Measurements from ENCODE around the gene ZNF442. TPM values are rescaled to one million over a fixed set of nuclear protein-coding genes. Genes with fewer than 3 reads are reported as not detected.
A peak's percentile ranks its signal among the peaks of the same experiment; 100 is the strongest.
"Not testable (repeated sequence)": the region's sequence is repeated elsewhere in the genome, so short reads cannot be mapped to it uniquely, and the experiment has no call there.

The ZNF442 gene
- total RNA-seq, 4 donors from 2014 or later: 0.96 to 2.2 TPM; not detected in 2

GRCh38 chr19:12364391-12365235 lies 870 bp downstream of the ZNF442 start:
- no peaks in the 10 kb centered on the region for H3K27me3 ChIP-seq
- 11% methylated on average over 24 of the region's 28 CpGs; no CpG with 5 or more reads in 1 of the 2 donors for whole genome bisulfite sequencing, 2 donors (ENCODE audit: low coverage in 1 of 2)
- peaks cover 3 to 17% (median 11%) of the 10 kb centered on the region in 4 donors for H3K4me1 ChIP-seq
- H3K27ac ChIP-seq: peak overlapping the region; percentile 85 to 90 (median 89)
- DNase-seq: peak; percentile 15
- no peaks in the 10 kb centered on the region for H3K9me3 ChIP-seq
- intact Hi-C loops (cut with DNase I; ENCODE audit: low total_unique reads): no loop called here
- peak overlapping the region; percentile 69 to 90 (median 82) for H3K4me3 ChIP-seq
- H3K36me3 ChIP-seq: no peaks in the 10 kb centered on the region
- in situ Hi-C loops (cut with MboI; ENCODE audit: low pct_ligation_motif_present in 1 of 4, low pct_unique_long_range_greater_than_20kb in 1 of 4, low sequenced_read_pairs in 3 of 4): no loop called here
- TF ChIP-seq CTCF (IDR thresholded peaks at IDR 0.05) (no peak), POLR2A (IDR thresholded peaks at IDR 0.05) (no peak), EP300 (IDR thresholded peaks at IDR 0.05; ENCODE audit: low read depth) (no peak)

GRCh38 chr19:12362236-12362635 lies 3.2 kb downstream of the ZNF442 start:
- H3K36me3 ChIP-seq; in situ Hi-C loops (cut with MboI; ENCODE audit: low pct_ligation_motif_present in 1 of 4, low pct_unique_long_range_greater_than_20kb in 1 of 4, low sequenced_read_pairs in 3 of 4); H3K9me3 ChIP-seq; H3K27me3 ChIP-seq; DNase-seq; intact Hi-C loops (cut with DNase I; ENCODE audit: low total_unique reads); H3K27ac ChIP-seq; H3K4me3 ChIP-seq: not testable (repeated sequence)
- peaks cover 3 to 17% (median 11%) of the 10 kb centered on the region in 4 donors for H3K4me1 ChIP-seq
- 97% methylated on average over 26 of the region's 30 CpGs; no CpG with 5 or more reads in 1 of the 2 donors for WGBS, 2 donors (ENCODE audit: low coverage in 1 of 2)

GRCh38 chr19:12353375-12353774 lies 12.1 kb downstream of the ZNF442 start:
- 80 to 91% methylated on average over 3 to 4 of the region's 4 CpGs for WGBS, 2 donors (ENCODE audit: low coverage in 1 of 2)
- intact Hi-C loops (cut with DNase I; ENCODE audit: low total_unique reads): no loop called here
- Histone ChIP-seq H3K9me3 (peaks cover 49 to 53% of the 10 kb centered on the region in 2 donors), H3K4me3 (no peak overlapping the region), H3K27ac (no peak overlapping the region), H3K27me3 (no peaks in the 10 kb centered on the region), H3K4me1 (no peaks in the 10 kb centered on the region), H3K36me3 (peaks cover 0 to 30% (median 17%) of the 10 kb centered on the region in 4 donors)
- in situ Hi-C loops (cut with MboI; ENCODE audit: low pct_ligation_motif_present in 1 of 4, low pct_unique_long_range_greater_than_20kb in 1 of 4, low sequenced_read_pairs in 3 of 4): no loop called here
- no peak for DNase-seq
- no peak for TF ChIP-seq POLR2AphosphoS5 (IDR thresholded peaks at IDR 0.05)
- TF ChIP-seq POLR2A (IDR thresholded peaks at IDR 0.05): no peak
- TF ChIP-seq EP300 (IDR thresholded peaks at IDR 0.05; ENCODE audit: low read depth): no peak
- TF ChIP-seq CTCF (IDR thresholded peaks at IDR 0.05): no peak

- TF ChIP-seq POLR2AphosphoS5 (IDR thresholded peaks at IDR 0.05) (no peak), POLR2A (IDR thresholded peaks at IDR 0.05) (no peak), EP300 (IDR thresholded peaks at IDR 0.05; ENCODE audit: low read depth) (no peak), CTCF (IDR thresholded peaks at IDR 0.05) (no peak)
- intact Hi-C loops (cut with DNase I; ENCODE audit: low total_unique reads) (no loop called here), in situ Hi-C loops (cut with MboI; ENCODE audit: low pct_ligation_motif_present in 1 of 4, low pct_unique_long_range_greater_than_20kb in 1 of 4, low sequenced_read_pairs in 3 of 4) (no loop called here)
- Histone ChIP-seq H3K9me3 (peaks cover 59 to 72% of the 10 kb centered on the region in 2 donors), H3K27me3 (no peaks in the 10 kb centered on the region), H3K27ac (no peak overlapping the region), H3K4me1 (no peaks in the 10 kb centered on the region), H3K36me3 (peaks cover 0 to 30% (median 17%) of the 10 kb centered on the region in 4 donors), H3K4me3 (no peak overlapping the region)
- 96 to 99% methylated on average over 5 of the region's 5 CpGs for WGBS, 2 donors (ENCODE audit: low coverage in 1 of 2)
- DNase-seq: no peak
Measured at GRCh38 chr19:12350890-12351197, 14.6 kb downstream of the ZNF442 start.
